ENCODE measurements around the gene DMRTC2. TPM values are rescaled to one million over a fixed set of nuclear protein-coding genes. Genes with fewer than 3 reads are reported as not detected.

DMRTC2 gene
- total RNA-seq, 4 donors from 2014 or later, result not detected

GRCh38 chr19:41862445-41862986 is 17.7 kb downstream of the DMRTC2 start:
- no peak for DNase-seq (ENCODE audit: low spot score in 2 of 2)
- TF ChIP-seq CTCF (IDR thresholded peaks at IDR 0.05), result no peak
- no peak for TF ChIP-seq POLR2A (IDR thresholded peaks at IDR 0.05)
- H3K4me3 ChIP-seq (ENCODE audit: low read depth, poor library complexity, severe bottlenecking), result no peak overlapping the region
- intact Hi-C loops (cut with DNase I; ENCODE audit: low total_unique reads), result no loop called here
- WGBS, 2 donors, result 60 to 73% methylated on average over 2 of the region's 2 CpGs

GRCh38 chr19:41863209-41863931 is 18.5 kb downstream of the DMRTC2 start:
- WGBS, 2 donors, result 77 to 82% methylated on average over 11 of the region's 11 CpGs
- TF ChIP-seq CTCF (IDR thresholded peaks at IDR 0.05) (no peak), POLR2A (IDR thresholded peaks at IDR 0.05) (no peak)
- no peak overlapping the region for H3K4me3 ChIP-seq (ENCODE audit: low read depth, poor library complexity, severe bottlenecking)
- intact Hi-C loops (cut with DNase I; ENCODE audit: low total_unique reads), result no loop called here
- DNase-seq (ENCODE audit: low spot score in 2 of 2), result no peak

- H3K4me3 ChIP-seq (ENCODE audit: low read depth, poor library complexity, severe bottlenecking), result no peak overlapping the region
- no peak for DNase-seq (ENCODE audit: low spot score in 2 of 2)
- intact Hi-C loops (cut with DNase I; ENCODE audit: low total_unique reads), result no loop called here
- TF ChIP-seq CTCF (IDR thresholded peaks at IDR 0.05) (no peak), POLR2A (IDR thresholded peaks at IDR 0.05) (no peak)
- 83 to 84% methylated on average over 5 of the region's 5 CpGs for WGBS, 2 donors
Measured at GRCh38 chr19:41864374-41864773, 19.5 kb downstream of the DMRTC2 start.

- H3K4me3 ChIP-seq (ENCODE audit: low read depth, poor library complexity, severe bottlenecking), result no peak overlapping the region
- 78 to 80% methylated on average over 3 of the region's 3 CpGs for WGBS, 2 donors
- intact Hi-C loops (cut with DNase I; ENCODE audit: low total_unique reads), result no loop called here
- DNase-seq (ENCODE audit: low spot score in 2 of 2), result no peak
- no peak for TF ChIP-seq CTCF (IDR thresholded peaks at IDR 0.05)
- TF ChIP-seq POLR2A (IDR thresholded peaks at IDR 0.05), result no peak
Measured at GRCh38 chr19:41866284-41866683, 21.4 kb downstream of the DMRTC2 start.

- TF ChIP-seq POLR2A (IDR thresholded peaks at IDR 0.05) (no peak), CTCF (IDR thresholded peaks at IDR 0.05) (no peak)
- WGBS, 2 donors, result 54 to 59% methylated on average over 9 to 10 of the region's 10 CpGs
- H3K4me3 ChIP-seq (ENCODE audit: low read depth, poor library complexity, severe bottlenecking), result no peak overlapping the region
- DNase-seq (ENCODE audit: low spot score in 2 of 2), result no peak
- intact Hi-C loops (cut with DNase I; ENCODE audit: low total_unique reads), result no loop called here
Measured at GRCh38 chr19:41868120-41868988, 23.5 kb downstream of the DMRTC2 start.
